HG02981 (cell line): ENCODE results near the gene DENND1C.

Experiments used
- ATAC-seq: cut with Tn5 transposase; IDR thresholded peaks from one replicate; pipeline ENCODE4 v1.9.1; 2021; ENCODE audit warnings: mild to moderate bottlenecking, moderate library complexity; ENCODE audit not compliant: unreplicated experiment

Gene DENND1C

DNA sequence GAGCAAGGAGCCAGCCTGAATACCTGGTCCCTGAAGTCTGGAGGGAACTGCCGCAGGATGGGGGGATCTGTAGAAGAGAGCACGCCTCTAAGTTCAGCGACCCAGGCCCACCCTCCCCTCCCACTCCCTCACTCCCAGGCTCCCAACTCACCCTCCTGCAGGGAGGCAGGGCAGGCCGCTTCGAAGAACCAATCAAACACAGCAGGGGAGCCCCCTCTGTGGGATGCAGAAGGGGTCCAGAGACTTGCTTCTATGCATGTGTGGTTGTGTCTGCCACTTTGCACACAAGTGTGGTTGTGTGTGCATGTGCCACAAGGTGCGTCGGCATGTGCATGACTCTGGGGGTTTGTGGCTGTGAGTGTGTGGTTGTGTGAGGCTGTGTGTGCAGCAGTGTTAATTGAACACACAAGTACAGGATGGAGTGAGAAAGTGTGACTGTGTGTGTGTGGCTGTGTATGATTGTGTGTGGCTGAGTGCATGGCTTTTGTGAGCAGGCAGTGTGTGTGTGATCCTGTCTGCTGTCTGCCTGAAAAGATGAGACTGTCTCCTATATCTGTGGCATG lies 1.7 kb downstream of the DENND1C start:
- no peak for ATAC-seq

GRCh38 chr19:6478815-6479214 lies 2.8 kb downstream of the DENND1C start:
- no peak for ATAC-seq

GRCh38 chr19:6476896-6477431 lies 4.6 kb downstream of the DENND1C start:
- no peak for ATAC-seq

DNA sequence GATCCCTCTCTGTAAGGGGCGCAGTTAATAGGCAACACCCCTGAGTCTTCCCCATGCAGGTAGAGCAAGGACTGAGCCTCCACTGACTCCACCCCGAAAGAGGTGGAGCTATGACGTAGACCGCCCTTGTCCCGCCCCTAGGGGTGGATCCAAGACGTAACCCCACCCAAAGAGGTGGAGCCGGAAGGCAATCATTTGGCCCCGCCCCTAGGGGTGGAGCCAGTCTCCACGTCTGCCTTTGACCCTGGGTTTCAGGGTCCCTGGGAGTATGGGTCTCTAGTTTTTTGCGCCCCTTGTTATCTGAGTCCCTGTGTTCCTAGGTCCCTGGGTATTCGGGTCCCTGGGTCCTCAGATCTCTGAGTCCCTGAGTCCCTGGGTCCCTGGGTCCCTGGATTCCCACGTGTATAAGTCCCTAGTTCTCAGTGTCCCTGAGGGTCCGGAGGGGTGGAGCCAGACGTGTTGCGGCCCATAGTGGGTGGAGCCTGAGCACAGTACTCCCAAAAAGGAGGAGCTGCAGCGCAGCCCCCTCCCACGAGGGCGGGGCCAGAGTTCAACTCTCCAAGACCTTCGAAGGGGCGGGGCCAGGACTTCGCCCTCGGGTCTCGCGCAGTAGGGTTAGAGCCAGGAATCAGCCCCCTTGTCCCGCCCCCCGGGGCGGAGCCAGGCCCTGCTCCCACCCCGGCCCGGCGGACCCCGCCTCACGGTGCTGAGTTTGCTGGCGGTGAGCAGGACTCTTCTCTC lies 5.3 kb downstream of the DENND1C start:
- ATAC-seq, result no peak

- no peak for ATAC-seq
These were observed 6.1 kb downstream of the DENND1C start for GRCh38 chr19:6475321-6476108.

DNA sequence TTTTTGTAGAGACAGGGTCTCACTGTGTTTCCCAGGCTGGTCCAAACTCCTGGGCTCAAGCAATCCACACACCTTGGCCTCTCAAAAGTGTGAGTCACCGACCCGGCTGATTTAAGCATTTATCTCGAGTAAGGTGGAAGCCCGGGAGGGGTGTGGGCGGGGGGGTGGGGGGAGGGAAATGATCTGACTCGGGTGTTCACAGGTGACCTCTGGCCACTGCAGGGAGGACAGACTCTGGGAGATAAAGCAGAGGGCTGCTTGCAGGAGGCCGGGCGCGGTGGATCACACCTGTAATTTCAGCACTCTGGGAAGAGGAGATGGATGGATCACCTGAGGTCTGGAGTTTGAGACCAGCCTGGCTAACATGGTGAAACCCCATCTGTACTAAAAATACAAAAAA lies 7.9 kb downstream of the DENND1C start:
- no peak for ATAC-seq

GRCh38 chr19:6472713-6473112 lies 8.9 kb downstream of the DENND1C start:
- ATAC-seq, result no peak

DNA sequence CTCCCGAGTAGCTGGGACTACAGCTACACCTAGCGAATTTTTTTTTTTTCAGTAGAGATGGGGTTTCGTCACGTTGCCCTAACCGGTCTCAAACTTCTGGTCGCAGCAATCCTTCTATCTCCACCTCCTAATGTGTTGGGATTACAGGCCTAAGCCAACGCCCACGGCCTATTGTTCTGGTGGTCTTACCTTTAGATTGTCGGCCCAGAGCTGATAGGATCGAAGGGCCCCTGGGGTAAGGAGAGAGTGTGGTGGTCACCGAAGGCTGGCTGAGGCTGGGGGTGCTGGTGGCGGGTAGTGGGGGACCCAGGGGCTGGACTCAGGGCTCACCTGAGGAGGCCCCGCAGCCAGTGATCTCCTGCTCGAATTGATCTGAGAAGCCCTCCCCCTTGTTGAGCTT lies 10.5 kb downstream of the DENND1C start:
- ATAC-seq, result no peak

DNA sequence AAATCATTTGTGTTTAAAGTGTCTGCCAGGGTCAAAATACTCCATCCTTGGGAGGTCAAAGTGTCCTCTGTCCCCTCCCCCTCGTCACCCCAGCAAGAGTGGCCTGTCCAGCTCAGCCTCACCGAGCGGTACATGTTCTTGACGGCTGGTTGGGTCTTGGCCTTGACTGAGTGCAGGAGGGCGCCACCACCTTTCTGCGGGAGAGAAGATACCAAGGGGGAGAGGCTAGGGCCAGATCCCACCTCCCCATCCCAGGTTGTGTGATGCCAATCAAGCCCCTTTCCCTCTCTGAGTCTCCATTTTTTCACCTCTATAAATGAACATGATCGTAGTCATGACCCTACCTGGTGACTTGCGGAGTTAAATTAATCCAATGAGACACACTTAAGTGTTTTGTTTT lies 11.4 kb downstream of the DENND1C start:
- no peak for ATAC-seq

DNA sequence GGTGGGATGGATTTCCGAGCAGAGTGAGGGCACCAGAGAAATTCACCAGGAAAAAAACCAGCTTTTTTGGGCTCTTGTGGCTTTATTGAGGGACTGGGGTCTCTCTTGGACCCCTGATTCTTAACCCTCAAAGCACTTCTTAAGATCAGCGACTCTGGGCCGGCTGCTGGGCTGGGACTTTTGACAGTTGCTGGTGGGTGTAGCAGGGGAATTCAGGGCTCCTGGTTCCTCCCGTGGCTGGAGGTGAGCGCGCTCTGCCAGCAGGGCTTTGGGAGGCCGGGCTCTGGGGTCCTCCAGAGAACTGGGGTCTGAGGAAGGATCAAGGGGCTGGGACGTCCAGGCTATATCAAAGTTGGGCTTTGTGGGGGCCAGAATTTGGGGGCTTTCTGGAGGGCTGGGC lies 14.2 kb downstream of the DENND1C start:
- no peak for ATAC-seq

GRCh38 chr19:6466526-6467248 lies 14.9 kb downstream of the DENND1C start:
- ATAC-seq, result no peak

DNA sequence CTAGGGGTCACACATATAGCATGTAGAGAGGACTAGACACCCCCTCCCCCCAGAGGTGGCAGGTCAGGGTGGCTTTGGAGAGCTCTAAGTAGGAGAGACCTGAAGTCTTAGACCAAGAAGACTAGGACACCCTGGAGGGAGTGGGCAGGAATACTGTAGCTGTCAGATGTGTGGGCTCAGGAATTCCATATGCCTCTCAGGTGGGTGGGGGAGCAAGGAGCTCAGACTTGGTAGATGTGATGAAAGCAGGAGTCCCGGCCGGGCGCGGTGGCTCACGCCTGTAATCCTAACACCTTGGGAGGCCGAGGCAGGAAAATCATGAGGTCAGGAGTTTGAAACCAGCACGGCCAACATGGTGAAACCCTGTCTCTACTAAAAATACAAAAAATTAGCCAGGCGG lies 15.9 kb downstream of the DENND1C start:
- ATAC-seq, result no peak

DNA sequence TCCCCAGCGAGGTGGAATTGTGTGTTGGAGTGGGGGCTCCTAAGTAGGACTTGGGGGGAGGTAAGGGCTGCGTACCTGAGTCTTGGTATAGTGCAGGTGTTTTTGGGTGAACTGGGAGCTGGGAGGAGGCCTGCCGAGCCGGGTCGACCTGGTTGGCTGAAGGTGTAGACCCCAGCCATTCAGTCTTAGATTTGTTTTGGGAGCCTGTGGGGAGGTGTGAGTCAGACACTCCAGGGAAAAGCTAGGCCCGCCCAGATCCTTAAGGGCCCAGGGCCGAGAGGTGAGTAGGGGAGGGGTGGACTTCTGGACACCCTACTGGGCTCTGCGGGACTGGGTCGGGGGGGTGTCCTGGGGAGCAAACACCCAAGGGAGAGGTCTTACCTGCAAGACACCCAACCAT lies 16.6 kb downstream of the DENND1C start:
- no peak for ATAC-seq

GRCh38 chr19:6464070-6464873 lies 17.3 kb downstream of the DENND1C start, which contains the start of gene CRB3:
Gene CRB3, plus strand, starts transcription at chr19:6464271. Its CDS starts 431 bp downstream, at chr19:6464702.
- no peak for ATAC-seq

DNA sequence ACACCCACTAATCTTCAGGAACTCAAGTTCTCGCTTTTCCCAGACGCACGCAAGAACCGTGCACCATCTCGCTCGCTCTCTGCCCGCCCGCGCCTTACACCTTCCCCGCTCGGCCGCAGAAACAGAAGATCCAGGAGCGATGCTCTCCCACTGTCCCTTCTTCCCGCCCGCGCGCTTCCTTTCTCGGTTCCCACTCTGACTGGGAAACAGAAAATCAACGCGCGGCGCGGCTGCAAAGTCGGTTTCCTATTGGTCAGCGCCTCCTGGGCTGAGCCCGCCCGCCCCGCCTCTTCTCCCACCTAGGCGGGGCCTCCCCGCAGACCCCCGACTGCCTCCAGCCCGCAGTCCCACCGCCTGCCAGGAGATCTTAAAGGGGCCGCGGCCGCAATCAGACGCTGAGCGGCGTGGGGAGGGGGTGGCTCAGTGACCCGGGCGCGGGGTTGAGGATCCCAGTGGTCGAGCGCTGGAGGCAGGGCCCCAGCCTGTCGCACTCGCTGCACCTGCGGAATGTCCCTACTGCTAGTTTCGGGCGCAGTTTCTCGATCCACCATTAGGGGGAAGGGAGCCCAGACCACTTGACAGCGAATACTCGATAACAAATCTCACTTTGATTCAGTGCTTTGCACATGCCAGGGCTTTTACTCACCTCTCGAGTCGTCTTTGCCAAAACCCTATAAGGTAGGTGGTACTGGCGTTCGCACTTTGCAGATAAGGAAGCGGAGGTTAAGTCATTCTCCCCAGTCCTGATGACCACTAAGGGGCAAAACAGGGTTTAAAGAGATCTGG lies 21.3 kb downstream of the DENND1C start:
- ATAC-seq, result peak; percentile 65

DNA sequence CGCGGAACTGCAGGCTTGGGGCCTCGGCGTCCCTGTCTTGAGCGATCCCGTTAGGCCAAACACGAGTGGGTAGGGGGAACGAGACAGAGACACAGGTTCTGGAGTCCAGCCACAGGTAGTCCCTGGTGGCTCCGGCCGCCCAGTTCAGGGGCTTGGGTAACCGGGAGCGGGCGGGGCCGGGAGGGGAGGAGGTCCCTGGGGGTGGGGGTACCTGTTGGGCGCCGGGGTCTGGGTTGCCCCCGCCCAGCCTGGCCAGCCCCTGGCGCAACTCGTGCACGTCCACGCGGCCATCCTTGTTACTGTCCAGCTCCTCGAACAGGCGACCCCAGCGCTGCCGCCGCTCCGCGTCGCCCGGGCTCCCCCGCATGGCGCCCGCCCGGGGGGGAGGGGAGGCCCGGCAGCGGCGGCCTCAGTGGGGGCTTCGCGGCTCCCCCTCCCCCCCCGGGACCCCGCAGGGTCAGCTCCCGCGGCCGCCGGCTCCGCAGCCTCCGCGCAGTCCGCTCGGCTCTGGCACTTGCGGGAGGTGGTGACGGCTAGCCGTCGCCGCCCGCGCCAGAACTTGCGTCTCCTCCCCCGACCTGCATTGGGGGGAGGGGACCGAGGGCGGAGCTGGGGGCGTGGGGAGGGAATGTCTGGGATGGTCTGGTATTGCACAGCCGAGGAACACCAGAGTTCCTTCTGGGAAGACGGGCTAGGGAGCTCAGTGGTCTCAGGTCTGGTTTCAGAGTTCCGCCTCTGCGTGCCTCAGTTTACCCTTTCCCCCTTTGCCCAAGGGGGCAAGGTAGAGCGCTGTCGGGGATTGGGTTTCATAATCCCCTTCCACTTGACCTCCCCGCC lies 22.1 kb downstream of the DENND1C start, which contains the start of gene SLC25A23:
Gene SLC25A23 (minus strand): TSS at position 531 of the 837 bp plus-strand sequence. CDS start 164 bp downstream, at position 367.
- peak; percentile 30 for ATAC-seq

- no peak for ATAC-seq
These were observed 22.8 kb downstream of the DENND1C start for GRCh38 chr19:6458695-6459261.
